Anterior cingulate cortex (tissue), 58 donors: ENCODE data around the gene IDUA.
A peak's percentile ranks its signal among the peaks of the same experiment; 100 is the strongest.

Source experiments
- DNase-seq, 58 donors: peaks; one replicate each; lab custom pipeline; 2025; lab: John Stamatoyannopoulos, UW

Gene IDUA

DNA sequence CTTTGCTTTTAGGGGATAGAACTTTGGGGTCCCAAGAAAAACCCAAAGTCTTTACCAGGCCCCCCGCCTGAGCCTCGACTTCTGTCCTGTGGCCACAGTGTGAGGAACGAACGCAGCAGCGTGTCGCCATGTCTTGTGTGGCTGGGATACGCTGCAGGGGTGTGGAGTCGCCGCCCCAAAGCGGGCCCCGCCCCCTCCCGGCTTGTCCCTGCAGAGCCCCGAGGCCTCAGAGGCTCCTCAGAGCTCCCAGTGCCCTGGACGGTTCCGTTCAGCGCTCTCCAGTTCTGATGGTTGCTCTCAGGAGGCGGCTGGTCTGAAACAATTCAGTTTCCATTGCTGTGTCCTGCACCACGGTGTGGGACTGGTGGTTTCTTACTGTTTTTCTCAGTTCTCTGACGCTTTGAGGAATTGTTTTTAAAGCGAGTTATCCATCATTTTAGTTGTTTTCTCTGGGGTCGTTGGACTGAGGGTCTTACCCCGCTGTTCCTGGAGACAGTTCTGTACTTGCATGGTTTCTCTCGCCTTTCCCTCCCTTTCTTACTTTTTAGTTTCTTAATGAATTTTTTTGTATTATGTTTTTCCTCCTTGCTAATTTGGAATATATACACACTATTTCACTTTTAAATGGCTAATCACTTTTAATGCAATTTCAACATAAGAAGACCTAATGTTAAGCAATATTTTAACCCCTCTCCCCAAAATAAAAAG, 1.6 kb upstream of the IDUA start:
- peak in 8 of 58 donors; percentile 6 to 43 (median 25) for DNase-seq

- DNase-seq: peak in 1 of 58 donors; percentile 69
Observed at GRCh38 chr4:986428-986878, 391 bp upstream of the IDUA start.

- no peak for DNase-seq
Observed at GRCh38 chr4:987624-988513, 1.0 kb downstream of the IDUA start.

DNA sequence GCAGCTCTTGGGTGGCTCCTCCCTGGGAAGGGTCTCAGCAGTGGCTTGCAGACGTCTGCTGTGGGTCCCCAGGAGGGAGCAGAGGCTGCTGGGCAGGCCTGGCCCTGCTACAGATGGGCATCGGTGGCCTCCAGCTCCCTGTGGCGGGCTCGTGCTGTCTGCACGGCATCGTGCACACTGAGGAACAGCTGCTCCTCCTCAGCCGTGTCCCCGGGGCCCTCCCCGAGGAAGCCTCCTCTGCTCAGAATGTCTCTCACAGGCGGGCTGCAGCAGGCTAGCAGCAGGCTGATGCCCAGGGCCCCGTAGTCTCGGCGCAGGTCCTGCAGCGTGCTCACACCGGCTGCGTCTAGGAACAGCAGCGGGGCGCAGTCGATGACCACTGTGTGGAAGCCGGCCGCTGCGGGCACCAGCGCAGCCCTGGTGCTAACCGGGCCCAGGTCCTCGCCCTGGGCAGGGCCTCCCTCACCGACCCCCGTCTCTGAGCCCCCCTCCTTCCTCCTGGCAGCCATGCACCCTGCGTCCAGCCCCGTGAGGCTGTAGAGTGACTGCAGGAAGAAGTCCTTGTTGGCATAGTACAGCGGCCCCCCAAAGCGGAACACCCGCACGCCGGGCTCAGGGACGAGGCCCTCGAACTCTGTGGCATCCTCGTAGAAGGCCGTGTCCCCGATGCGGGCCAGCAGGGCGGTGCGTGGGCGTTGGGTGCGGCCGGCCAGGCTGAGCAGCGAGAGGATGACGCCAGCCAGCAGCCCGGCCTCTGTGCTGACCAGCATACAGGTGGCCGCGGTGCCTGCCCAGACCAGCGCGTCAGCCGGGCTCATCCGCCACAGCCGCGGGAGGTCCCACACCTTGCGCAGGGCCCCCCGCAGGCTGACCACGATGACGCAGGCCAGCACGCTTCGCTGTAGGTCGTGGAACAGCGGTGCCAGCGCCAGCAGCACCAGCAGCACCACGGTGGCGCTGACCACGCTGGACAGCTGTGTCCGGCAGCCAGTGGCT, 2.2 kb downstream of the IDUA start:
- DNase-seq: no peak

GRCh38 chr4:989722-990471, 3.1 kb downstream of the IDUA start:
- no peak for DNase-seq

GRCh38 chr4:990746-991367, 4.0 kb downstream of the IDUA start:
- DNase-seq: no peak

DNA sequence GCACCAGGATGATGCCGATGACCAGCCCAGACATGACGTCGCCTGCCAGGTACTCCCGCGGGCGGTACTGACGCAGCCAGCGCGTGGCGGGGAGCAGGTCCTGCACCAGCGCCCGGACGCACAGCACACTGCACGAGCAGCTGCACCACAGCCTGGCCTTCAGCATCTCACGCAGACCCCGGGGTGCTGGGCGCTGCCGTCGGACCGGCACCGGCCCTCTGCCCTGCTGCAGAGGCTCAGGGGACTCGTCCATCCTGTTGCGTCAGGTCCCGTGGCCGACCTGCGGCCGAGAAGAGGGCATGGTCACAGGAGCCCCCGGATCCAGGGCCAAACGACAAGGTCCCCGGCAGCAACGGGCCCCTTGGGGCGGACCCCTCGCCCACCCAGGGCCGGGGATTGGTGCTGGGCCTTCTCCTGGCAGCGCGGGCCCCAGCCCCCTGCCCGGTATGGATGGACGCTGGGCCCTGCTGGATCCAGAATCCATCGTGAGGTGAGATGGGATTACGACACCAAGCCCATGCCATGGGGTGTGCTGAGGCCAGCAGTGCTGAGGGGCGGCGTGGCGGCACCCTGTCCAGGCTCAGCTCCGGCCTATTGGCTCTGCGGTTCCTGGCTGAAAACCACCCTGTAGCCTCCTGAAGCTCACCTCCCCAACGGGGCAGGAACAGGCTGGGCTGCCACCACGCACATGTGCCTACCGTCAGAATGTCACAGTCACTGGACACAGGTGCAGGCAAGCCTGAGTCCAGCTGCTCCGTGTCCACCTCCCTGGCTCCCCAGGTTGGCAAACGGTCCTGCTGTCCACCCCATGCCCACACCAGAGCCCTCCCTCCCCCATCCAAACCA, 4.8 kb downstream of the IDUA start:
- no peak for DNase-seq

GRCh38 chr4:992297-993110, 5.7 kb downstream of the IDUA start:
- DNase-seq: no peak

- no peak for DNase-seq
Observed at GRCh38 chr4:993111-994029, 6.5 kb downstream of the IDUA start, which contains the start of gene SLC26A1. SLC26A1 (minus strand) TSS chr4:993404; CDS start chr4:991703, 1,701 bp downstream.

DNA sequence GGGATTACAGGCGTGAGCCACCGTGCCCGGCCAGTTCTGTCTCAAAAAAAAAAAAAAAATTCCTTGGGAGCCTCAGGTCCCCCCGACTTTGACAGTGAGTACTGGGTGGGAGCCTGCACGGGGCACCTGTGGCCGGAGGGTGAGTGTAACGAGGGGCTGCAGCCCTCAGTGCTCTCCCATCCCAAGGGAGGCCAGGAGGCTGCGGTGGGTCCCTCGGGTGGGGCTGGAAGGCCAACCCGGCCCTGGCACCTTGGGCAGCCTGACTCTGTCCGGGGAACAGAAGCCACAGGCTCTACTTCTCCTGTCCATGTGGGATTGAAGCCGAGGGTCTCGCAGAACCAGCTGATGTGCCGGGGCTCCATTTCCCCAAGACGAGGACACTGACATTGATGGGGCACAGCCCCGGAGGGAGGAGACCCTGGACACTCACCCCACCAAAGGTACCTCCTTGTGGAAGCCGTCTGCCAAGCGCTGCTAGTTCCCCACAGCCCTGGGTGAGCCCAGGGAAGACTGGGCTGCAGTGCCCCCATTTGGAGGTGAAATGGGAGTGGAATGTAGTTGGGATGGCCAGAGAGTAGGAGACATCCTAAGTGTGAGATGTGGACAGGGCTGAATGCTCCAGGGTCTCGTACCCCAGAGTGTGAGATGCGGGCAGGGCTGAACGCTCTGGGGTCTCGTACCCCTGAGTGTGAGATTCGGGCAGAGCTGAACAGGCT, 8.6 kb downstream of the IDUA start:
- no peak for DNase-seq

- DNase-seq: no peak
Observed at GRCh38 chr4:996030-996996, 9.5 kb downstream of the IDUA start.

- DNase-seq: peak in 1 of 58 donors; percentile 43
Observed at GRCh38 chr4:996997-997374, 10.1 kb downstream of the IDUA start.

- peak in 13 of 58 donors; percentile 13 to 60 (median 41) for DNase-seq
Observed at GRCh38 chr4:997375-998071, 10.7 kb downstream of the IDUA start.
